Activated CD8-positive, alpha-beta memory T cell treated with anti-CD3 and anti-CD28 coated beads for 48 hours (primary cell): ENCODE results near the gene TUSC2.

Source experiments
- DNase-seq, 3 experiments: peaks; one replicate each; pipeline ENCODE4 v3.0.0-alpha.2; 2020; ENCODE audit warnings: low read depth in 2 of 3, low spot score in 2 of 3

Gene TUSC2

GRCh38 chr3:50336452-50337174, 8.6 kb upstream of the TUSC2 start:
- no peak for DNase-seq

- DNase-seq, result no peak
These were observed 6.5 kb upstream of the TUSC2 start for GRCh38 chr3:50334339-50335075.

GRCh38 chr3:50333744-50334328, 5.8 kb upstream of the TUSC2 start:
- no peak for DNase-seq

- no peak for DNase-seq
These were observed 3.4 kb upstream of the TUSC2 start for GRCh38 chr3:50331364-50331907.

GRCh38 chr3:50330330-50330729, 2.3 kb upstream of the TUSC2 start:
- no peak for DNase-seq

- no peak for DNase-seq
These were observed 894 bp downstream of the TUSC2 start for GRCh38 chr3:50327129-50327528.

- no peak for DNase-seq
These were observed 1.9 kb downstream of the TUSC2 start for GRCh38 chr3:50326182-50326541.

GRCh38 chr3:50325497-50326181, 2.4 kb downstream of the TUSC2 start:
- DNase-seq, result no peak

GRCh38 chr3:50325113-50325480, 2.9 kb downstream of the TUSC2 start:
- DNase-seq, result no peak

- no peak for DNase-seq
These were observed 3.5 kb downstream of the TUSC2 start for GRCh38 chr3:50324351-50325112.

GRCh38 chr3:50323614-50324199, 4.3 kb downstream of the TUSC2 start:
- DNase-seq, result no peak

- DNase-seq, result no peak
These were observed 4.9 kb downstream of the TUSC2 start for GRCh38 chr3:50323092-50323600.

- no peak for DNase-seq
These were observed 5.5 kb downstream of the TUSC2 start, which contains the start of gene HYAL2 for GRCh38 chr3:50322386-50323091. Gene HYAL2, minus strand, starts transcription at chr3:50322745. Its CDS starts 2,256 bp downstream, at chr3:50320489.

GRCh38 chr3:50322115-50322385, 6.0 kb downstream of the TUSC2 start:
- no peak for DNase-seq

- DNase-seq, result peak in 2 of 3 experiments; percentile 67 to 78
These were observed 6.5 kb downstream of the TUSC2 start for GRCh38 chr3:50321336-50322114.

GRCh38 chr3:50320853-50321335, 7.1 kb downstream of the TUSC2 start:
- no peak for DNase-seq

GRCh38 chr3:50319894-50320625, 8.0 kb downstream of the TUSC2 start:
- no peak for DNase-seq
